ENCODE measurements around the gene LMNA.

DNA sequence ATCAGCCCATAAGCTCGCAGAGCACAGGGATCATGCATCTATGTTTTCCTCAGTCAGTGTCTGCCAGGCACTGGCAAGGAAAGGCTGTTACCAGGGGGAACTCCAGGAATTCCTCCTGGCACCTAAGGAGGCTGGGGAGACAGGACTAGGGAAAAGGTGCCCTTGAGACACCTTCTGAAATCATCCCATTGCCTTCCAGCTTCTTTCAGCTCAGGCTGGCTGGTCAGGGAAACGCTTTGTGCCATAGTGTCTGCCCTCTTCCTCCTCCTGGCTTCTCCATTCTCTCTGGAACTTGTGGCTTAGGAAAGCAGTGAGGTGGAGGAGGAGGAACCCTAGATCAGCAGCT is 13.8 kb downstream of the LMNA start:
- no peak for TF ChIP-seq POLR2AphosphoS5 (IDR thresholded peaks at IDR 0.05; ENCODE audit: low read depth, low read length)
- TF ChIP-seq, protein P1, sequence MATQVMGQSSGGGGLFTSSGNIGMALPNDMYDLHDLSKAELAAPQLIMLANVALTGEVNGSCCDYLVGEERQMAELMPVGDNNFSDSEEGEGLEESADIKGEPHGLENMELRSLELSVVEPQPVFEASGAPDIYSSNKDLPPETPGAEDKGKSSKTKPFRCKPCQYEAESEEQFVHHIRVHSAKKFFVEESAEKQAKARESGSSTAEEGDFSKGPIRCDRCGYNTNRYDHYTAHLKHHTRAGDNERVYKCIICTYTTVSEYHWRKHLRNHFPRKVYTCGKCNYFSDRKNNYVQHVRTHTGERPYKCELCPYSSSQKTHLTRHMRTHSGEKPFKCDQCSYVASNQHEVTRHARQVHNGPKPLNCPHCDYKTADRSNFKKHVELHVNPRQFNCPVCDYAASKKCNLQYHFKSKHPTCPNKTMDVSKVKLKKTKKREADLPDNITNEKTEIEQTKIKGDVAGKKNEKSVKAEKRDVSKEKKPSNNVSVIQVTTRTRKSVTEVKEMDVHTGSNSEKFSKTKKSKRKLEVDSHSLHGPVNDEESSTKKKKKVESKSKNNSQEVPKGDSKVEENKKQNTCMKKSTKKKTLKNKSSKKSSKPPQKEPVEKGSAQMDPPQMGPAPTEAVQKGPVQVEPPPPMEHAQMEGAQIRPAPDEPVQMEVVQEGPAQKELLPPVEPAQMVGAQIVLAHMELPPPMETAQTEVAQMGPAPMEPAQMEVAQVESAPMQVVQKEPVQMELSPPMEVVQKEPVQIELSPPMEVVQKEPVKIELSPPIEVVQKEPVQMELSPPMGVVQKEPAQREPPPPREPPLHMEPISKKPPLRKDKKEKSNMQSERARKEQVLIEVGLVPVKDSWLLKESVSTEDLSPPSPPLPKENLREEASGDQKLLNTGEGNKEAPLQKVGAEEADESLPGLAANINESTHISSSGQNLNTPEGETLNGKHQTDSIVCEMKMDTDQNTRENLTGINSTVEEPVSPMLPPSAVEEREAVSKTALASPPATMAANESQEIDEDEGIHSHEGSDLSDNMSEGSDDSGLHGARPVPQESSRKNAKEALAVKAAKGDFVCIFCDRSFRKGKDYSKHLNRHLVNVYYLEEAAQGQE (IDR thresholded peaks at IDR 0.05; ENCODE audit: insufficient read depth in 1 of 2, low read depth in 2 of 2, low read length in 2 of 2), result no peak
- no peak for TF ChIP-seq SIN3A (IDR thresholded peaks at IDR 0.05; ENCODE audit: borderline replicate concordance, insufficient read depth, low read length)
- no peak for TF ChIP-seq FOXP2 (optimal IDR thresholded peaks at IDR 0.05; ENCODE audit: borderline replicate concordance, extremely low read depth, extremely low read length, insufficient read depth)

All from PFSK-1 (cell line).